Neural progenitor cell (in vitro differentiated cells): Measurements from ENCODE around the gene B3GAT2. TPM values are rescaled to one million over a fixed set of nuclear protein-coding genes. Genes with fewer than 3 reads are reported as not detected.

Experiments
- DNase-seq: peaks from one replicate; pipeline ENCODE4 v3.0.0-alpha.2; 2016; ENCODE audit warnings: low spot score
- H2AFZ ChIP-seq: fragments of 200-600 bp; sonication (generic); replicated peaks from 2 replicates; pipeline ENCODE4 v1.6.1; 2016; ENCODE audit warnings: antibody characterized with exemption
- H3F3A ChIP-seq: fragments of 200-600 bp; sonication (generic); 2 replicates; pipeline ENCODE4 v1.6.1; 2016; ENCODE audit warnings: antibody characterized with exemption, low read depth
- H3K27ac ChIP-seq: fragments of 200-600 bp; sonication (generic); 2 replicates; pipeline ENCODE4 v1.5.1; 2016; ENCODE audit warnings: mild to moderate bottlenecking
- H3K27me3 ChIP-seq: fragments of 200-600 bp; sonication (generic); 2 replicates; pipeline ENCODE4 v1.6.1; 2016; ENCODE audit warnings: mild to moderate bottlenecking, moderate library complexity
- H3K36me3 ChIP-seq: fragments of 200-600 bp; sonication (generic); 2 replicates; pipeline ENCODE4 v1.5.1; 2016
- H3K4me1 ChIP-seq: fragments of 200-600 bp; sonication (generic); 2 replicates; pipeline ENCODE4 v1.6.1; 2016; ENCODE audit warnings: mixed run types
- H3K4me2 ChIP-seq: fragments of 200-600 bp; sonication (generic); 2 replicates; pipeline ENCODE4 v1.6.1; 2016
- H3K4me3 ChIP-seq: fragments of 200-600 bp; sonication (generic); 2 replicates; pipeline ENCODE4 v1.5.1; 2016
- H3K79me2 ChIP-seq: fragments of 200-600 bp; sonication (generic); 2 replicates; pipeline ENCODE4 v1.6.1; 2016; ENCODE audit warnings: low read depth
- H3K9ac ChIP-seq: fragments of 200-600 bp; sonication (generic); 2 replicates; pipeline ENCODE4 v1.6.1; 2016
- H3K9me3 ChIP-seq: fragments of 200-600 bp; sonication (generic); 2 replicates; pipeline ENCODE4 v1.5.1; 2016; ENCODE audit warnings: low read depth
- H4K20me1 ChIP-seq: fragments of 200-600 bp; sonication (generic); 2 replicates; pipeline ENCODE4 v1.6.1; 2016; ENCODE audit warnings: low read depth
- H3K27ac Mint-ChIP-seq: 3 replicates; pipeline ENCODE4 v1.8.0; 2021; ENCODE audit warnings: mixed read lengths
- H3K27me3 Mint-ChIP-seq: 2 replicates; pipeline ENCODE4 v1.8.0; 2022; ENCODE audit warnings: low read depth, mild to moderate bottlenecking, inconsistent platforms, moderate library complexity, mixed read lengths; ENCODE audit not compliant: insufficient read depth
- H3K36me3 Mint-ChIP-seq: 3 replicates; pipeline ENCODE4 v1.8.0; 2021; ENCODE audit warnings: mixed read lengths
- H3K4me1 Mint-ChIP-seq: 3 replicates; pipeline ENCODE4 v1.8.0; 2021; ENCODE audit warnings: mixed read lengths
- H3K4me3 Mint-ChIP-seq: 3 replicates; pipeline ENCODE4 v1.8.0; 2021; ENCODE audit warnings: mild to moderate bottlenecking, moderate library complexity, mixed read lengths
- H3K9me3 Mint-ChIP-seq: 3 replicates; pipeline ENCODE4 v1.8.0; 2020; ENCODE audit warnings: mixed read lengths
- EZH2 ChIP-seq: fragments of 200-600 bp; sonication (generic); IDR thresholded peaks from 2 replicates; pipeline ENCODE4 v1.6.1; 2017; ENCODE audit warnings: antibody characterized with exemption, mild to moderate bottlenecking, moderate library complexity
- EZH2phosphoT487 ChIP-seq: fragments of 200-600 bp; sonication (generic); IDR thresholded peaks from 2 replicates; pipeline ENCODE4 v1.6.1; 2017; ENCODE audit warnings: antibody characterized with exemption
- total RNA-seq: library from RNA; depleted of rRNA; stranded (reverse); fragments of >200 nt; gene quantifications from 2 replicates; pipeline ENCODE4 v1.2.3, GENCODE V29; 2015; ENCODE audit warnings: low replicate concordance
- TF ChIP-seq, protein P1 (sequence below): fragments of 200-600 bp; sonication (generic); IDR thresholded peaks from 2 replicates; pipeline ENCODE4 v1.5.1; 2017; ENCODE audit warnings: antibody characterized with exemption, mild to moderate bottlenecking

Gene B3GAT2
- total RNA-seq, 1 donor from 2014 or later, result 0.71 TPM

GRCh38 chr6:70982747-70983146, 25.9 kb upstream of the B3GAT2 start:
- TF ChIP-seq, protein P1, sequence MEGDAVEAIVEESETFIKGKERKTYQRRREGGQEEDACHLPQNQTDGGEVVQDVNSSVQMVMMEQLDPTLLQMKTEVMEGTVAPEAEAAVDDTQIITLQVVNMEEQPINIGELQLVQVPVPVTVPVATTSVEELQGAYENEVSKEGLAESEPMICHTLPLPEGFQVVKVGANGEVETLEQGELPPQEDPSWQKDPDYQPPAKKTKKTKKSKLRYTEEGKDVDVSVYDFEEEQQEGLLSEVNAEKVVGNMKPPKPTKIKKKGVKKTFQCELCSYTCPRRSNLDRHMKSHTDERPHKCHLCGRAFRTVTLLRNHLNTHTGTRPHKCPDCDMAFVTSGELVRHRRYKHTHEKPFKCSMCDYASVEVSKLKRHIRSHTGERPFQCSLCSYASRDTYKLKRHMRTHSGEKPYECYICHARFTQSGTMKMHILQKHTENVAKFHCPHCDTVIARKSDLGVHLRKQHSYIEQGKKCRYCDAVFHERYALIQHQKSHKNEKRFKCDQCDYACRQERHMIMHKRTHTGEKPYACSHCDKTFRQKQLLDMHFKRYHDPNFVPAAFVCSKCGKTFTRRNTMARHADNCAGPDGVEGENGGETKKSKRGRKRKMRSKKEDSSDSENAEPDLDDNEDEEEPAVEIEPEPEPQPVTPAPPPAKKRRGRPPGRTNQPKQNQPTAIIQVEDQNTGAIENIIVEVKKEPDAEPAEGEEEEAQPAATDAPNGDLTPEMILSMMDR, result no peak
- TF ChIP-seq EZH2phosphoT487 (no peak), EZH2 (no peak)
- Histone ChIP-seq H3K9ac (no peak overlapping the region), H3K27ac (no peak overlapping the region), H3K4me3 (no peak overlapping the region), H2AFZ (no peak overlapping the region), H3K79me2 (no peaks in the 10 kb centered on the region), H4K20me1 (no peaks in the 10 kb centered on the region), H3K36me3 (no peaks in the 10 kb centered on the region), H3K4me2 (no peak overlapping the region), H3F3A (no peaks in the 10 kb centered on the region), H3K27me3 (no peaks in the 10 kb centered on the region), H3K4me1 (no peaks in the 10 kb centered on the region), H3K9me3 (no peaks in the 10 kb centered on the region)
- Mint-ChIP-seq H3K27me3 (peaks cover 3% of the 10 kb centered on the region), H3K27ac (no peak overlapping the region), H3K9me3 (no peaks in the 10 kb centered on the region), H3K36me3 (no peaks in the 10 kb centered on the region), H3K4me3 (no peak overlapping the region), H3K4me1 (no peaks in the 10 kb centered on the region)
- DNase-seq, result no peak

- no peak overlapping the region for H3K4me3 ChIP-seq
- TF ChIP-seq, protein P1, result no peak
- TF ChIP-seq EZH2 (no peak), EZH2phosphoT487 (no peak)
- no peaks in the 10 kb centered on the region for H3K9me3 Mint-ChIP-seq
These were observed 23.9 kb upstream of the B3GAT2 start for GRCh38 chr6:70980727-70981126.

GRCh38 chr6:70973604-70974003, 16.7 kb upstream of the B3GAT2 start:
- Mint-ChIP-seq H3K4me3 (no peak overlapping the region), H3K4me1 (no peaks in the 10 kb centered on the region), H3K36me3 (no peaks in the 10 kb centered on the region), H3K27me3 (no peaks in the 10 kb centered on the region), H3K9me3 (no peaks in the 10 kb centered on the region), H3K27ac (no peak overlapping the region)
- Histone ChIP-seq H3K9me3 (no peaks in the 10 kb centered on the region), H3K4me1 (no peaks in the 10 kb centered on the region), H3K36me3 (no peaks in the 10 kb centered on the region), H3K27ac (no peak overlapping the region), H3K9ac (no peak overlapping the region), H3K27me3 (no peaks in the 10 kb centered on the region), H2AFZ (no peak overlapping the region), H3K79me2 (no peaks in the 10 kb centered on the region), H3K4me2 (no peak overlapping the region), H4K20me1 (no peaks in the 10 kb centered on the region), H3K4me3 (no peak overlapping the region), H3F3A (no peaks in the 10 kb centered on the region)
- TF ChIP-seq, protein P1, result no peak
- no peak for TF ChIP-seq EZH2phosphoT487
- TF ChIP-seq EZH2, result no peak
- no peak for DNase-seq

More at GRCh38 chr6:70980727-70981126, 23.9 kb upstream of the B3GAT2 start:
- Histone ChIP-seq H3K4me1 (no peaks in the 10 kb centered on the region), H3K27me3 (no peaks in the 10 kb centered on the region), H3F3A (no peaks in the 10 kb centered on the region), H3K79me2 (no peaks in the 10 kb centered on the region), H2AFZ (no peak overlapping the region), H4K20me1 (no peaks in the 10 kb centered on the region), H3K27ac (no peak overlapping the region), H3K9me3 (no peaks in the 10 kb centered on the region), H3K4me2 (no peak overlapping the region), H3K36me3 (no peaks in the 10 kb centered on the region), H3K9ac (no peak overlapping the region)
- Mint-ChIP-seq H3K4me3 (no peak overlapping the region), H3K4me1 (no peaks in the 10 kb centered on the region), H3K36me3 (no peaks in the 10 kb centered on the region), H3K27ac (no peak overlapping the region), H3K27me3 (peaks cover 3% of the 10 kb centered on the region)
- no peak for DNase-seq
